ENCODE measurements around the gene NKX1-2. TPM values are rescaled to one million over a fixed set of nuclear protein-coding genes. Genes with fewer than 3 reads are reported as not detected.

NKX1-2 gene
- total RNA-seq, 6 donors from 2014 or later: 0.09 TPM; not detected in 5

DNA sequence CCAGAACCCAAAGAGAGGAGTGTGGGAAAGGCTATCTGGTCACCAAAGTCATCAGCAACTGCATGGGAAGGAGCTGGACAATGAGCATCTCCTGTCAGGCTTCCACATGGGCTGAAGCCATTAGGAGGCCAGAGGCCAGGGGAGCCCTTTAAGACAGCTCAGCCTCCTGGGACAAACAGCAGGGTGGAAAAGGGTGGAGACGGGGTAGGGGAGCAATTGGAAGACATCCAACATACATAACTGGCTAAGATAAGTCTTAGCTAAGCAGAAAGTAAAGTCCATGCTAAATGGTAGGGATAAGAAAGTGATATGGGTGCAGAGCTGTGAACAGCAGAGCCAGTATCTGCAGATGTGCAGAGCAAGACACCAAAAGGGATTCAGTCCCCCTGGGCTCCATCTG lies 29.6 kb downstream of the NKX1-2 start:
- ATAC-seq (ENCODE audit: low FRiP score in 2 of 2) (no peak), DNase-seq (no peak)
- H3K27me3 ChIP-seq: no peaks in the 10 kb centered on the region
- no peak overlapping the region for H3K27ac ChIP-seq
- 31 to 37% methylated on average over 1 of the region's 1 CpG for WGBS, 2 donors
- peaks cover 8 to 29% (median 24%) of the 10 kb centered on the region in 4 donors for H3K4me1 ChIP-seq
- H3K9me3 ChIP-seq: no peaks in the 10 kb centered on the region
- no peak overlapping the region for H3K4me3 ChIP-seq
- no peaks in the 10 kb centered on the region for H3K36me3 ChIP-seq
- no peak for TF ChIP-seq POLR2A (IDR thresholded peaks at IDR 0.05)
- no peak for TF ChIP-seq EP300 (IDR thresholded peaks at IDR 0.05)
- TF ChIP-seq, protein P1, sequence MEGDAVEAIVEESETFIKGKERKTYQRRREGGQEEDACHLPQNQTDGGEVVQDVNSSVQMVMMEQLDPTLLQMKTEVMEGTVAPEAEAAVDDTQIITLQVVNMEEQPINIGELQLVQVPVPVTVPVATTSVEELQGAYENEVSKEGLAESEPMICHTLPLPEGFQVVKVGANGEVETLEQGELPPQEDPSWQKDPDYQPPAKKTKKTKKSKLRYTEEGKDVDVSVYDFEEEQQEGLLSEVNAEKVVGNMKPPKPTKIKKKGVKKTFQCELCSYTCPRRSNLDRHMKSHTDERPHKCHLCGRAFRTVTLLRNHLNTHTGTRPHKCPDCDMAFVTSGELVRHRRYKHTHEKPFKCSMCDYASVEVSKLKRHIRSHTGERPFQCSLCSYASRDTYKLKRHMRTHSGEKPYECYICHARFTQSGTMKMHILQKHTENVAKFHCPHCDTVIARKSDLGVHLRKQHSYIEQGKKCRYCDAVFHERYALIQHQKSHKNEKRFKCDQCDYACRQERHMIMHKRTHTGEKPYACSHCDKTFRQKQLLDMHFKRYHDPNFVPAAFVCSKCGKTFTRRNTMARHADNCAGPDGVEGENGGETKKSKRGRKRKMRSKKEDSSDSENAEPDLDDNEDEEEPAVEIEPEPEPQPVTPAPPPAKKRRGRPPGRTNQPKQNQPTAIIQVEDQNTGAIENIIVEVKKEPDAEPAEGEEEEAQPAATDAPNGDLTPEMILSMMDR (IDR thresholded peaks at IDR 0.05): no peak
- no peak for TF ChIP-seq POLR2AphosphoS5 (IDR thresholded peaks at IDR 0.05)

DNA sequence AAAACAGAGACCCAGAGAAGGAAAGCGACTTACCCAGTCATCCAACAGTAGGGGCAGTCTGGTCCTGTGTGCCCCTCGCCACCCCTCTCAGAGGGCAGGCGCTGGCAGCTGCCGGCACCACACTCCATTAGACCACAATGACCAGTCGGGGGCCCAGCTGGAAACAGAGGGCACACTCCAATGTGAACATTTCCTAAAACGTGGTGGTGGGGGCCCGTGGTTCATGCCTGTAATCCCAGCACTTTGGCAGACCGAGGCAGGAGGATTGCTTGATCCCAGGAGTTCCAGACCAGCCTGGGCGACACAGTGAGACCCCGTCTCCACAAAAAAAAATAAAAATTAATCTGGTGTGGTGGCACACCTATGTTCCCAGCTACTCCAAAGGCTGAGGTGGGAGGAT lies 30.2 kb downstream of the NKX1-2 start:
- no peak for ATAC-seq (ENCODE audit: low FRiP score in 2 of 2)
- peak in 1 of 2 donors; percentile 37 for DNase-seq
- WGBS, 2 donors: 86 to 91% methylated on average over 8 to 10 of the region's 10 CpGs
- Histone ChIP-seq H3K27me3 (no peaks in the 10 kb centered on the region), H3K4me3 (no peak overlapping the region), H3K4me1 (peaks cover 9 to 29% (median 25%) of the 10 kb centered on the region in 4 donors), H3K36me3 (no peaks in the 10 kb centered on the region), H3K9me3 (no peaks in the 10 kb centered on the region), H3K27ac (no peak overlapping the region)
- TF ChIP-seq, protein P1 (IDR thresholded peaks at IDR 0.05): no peak
- TF ChIP-seq POLR2A (IDR thresholded peaks at IDR 0.05) (no peak), EP300 (IDR thresholded peaks at IDR 0.05) (no peak), POLR2AphosphoS5 (IDR thresholded peaks at IDR 0.05) (no peak)

DNA sequence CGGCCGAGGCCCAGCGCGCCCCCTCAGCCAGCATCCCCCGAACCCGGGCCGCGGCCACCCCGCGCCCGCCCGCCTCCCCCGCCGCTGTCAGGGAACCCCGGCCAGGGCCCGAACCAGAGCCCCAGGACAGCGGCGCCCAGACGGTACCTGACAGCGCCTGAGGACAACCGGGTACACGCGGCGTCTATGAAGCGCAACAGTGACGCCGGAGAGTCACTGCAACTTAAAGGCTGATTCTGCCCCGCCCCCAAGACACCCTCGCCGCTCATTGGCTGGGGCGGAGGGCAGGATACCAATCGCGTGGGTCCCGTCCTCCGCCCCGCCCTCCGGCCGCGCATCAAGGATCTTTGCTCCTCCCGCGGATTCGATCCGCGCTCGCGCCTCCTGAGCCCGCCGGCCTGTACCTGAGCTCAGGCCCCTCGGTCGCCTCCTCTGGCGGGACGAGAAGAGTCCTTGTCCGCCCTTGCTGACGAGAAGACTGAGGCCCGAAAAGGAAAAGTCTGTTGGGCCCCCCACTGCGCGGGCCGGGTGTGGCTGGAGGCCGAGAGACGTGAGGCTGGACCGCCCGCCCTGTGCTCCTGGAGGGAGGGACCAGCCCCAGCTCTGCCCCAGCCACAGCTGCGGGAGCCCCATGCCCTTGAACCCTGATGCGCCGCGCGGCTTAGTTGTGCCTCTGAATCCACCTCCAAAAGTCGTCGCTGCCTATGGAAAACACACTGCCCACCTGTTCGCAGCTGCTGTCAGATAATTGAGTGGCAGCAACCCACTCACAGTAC lies 30.9 kb downstream of the NKX1-2 start, which contains the start of gene OAT:
TSS of gene OAT (minus strand) at position 198 of the 776 bp plus-strand sequence. CDS start 6,752 bp downstream, outside the sequence.
- WGBS, 2 donors: 16 to 28% methylated on average over 5 to 16 of the region's 70 CpGs
- Histone ChIP-seq H3K4me1 (peaks cover 11 to 32% (median 30%) of the 10 kb centered on the region in 4 donors), H3K27ac (peak within 1 kb of the TSS; percentile 79 to 94 (median 88)), H3K36me3 (no peaks in the 10 kb centered on the region), H3K9me3 (no peaks in the 10 kb centered on the region), H3K4me3 (peak within 1 kb of the TSS; percentile 64 to 92 (median 86)), H3K27me3 (no peaks in the 10 kb centered on the region)
- DNase-seq: peak; percentile 97 to 99
- TF ChIP-seq, protein P1 (IDR thresholded peaks at IDR 0.05): peak in 2 of 6 experiments; percentile 4 to 24
- TF ChIP-seq EP300 (IDR thresholded peaks at IDR 0.05): no peak
- TF ChIP-seq POLR2AphosphoS5 (IDR thresholded peaks at IDR 0.05): peak; percentile 84 to 100
- peak; percentile 71 to 98 (median 95) for TF ChIP-seq POLR2A (IDR thresholded peaks at IDR 0.05)
- peak; percentile 98 for ATAC-seq (ENCODE audit: low FRiP score in 2 of 2)

DNA sequence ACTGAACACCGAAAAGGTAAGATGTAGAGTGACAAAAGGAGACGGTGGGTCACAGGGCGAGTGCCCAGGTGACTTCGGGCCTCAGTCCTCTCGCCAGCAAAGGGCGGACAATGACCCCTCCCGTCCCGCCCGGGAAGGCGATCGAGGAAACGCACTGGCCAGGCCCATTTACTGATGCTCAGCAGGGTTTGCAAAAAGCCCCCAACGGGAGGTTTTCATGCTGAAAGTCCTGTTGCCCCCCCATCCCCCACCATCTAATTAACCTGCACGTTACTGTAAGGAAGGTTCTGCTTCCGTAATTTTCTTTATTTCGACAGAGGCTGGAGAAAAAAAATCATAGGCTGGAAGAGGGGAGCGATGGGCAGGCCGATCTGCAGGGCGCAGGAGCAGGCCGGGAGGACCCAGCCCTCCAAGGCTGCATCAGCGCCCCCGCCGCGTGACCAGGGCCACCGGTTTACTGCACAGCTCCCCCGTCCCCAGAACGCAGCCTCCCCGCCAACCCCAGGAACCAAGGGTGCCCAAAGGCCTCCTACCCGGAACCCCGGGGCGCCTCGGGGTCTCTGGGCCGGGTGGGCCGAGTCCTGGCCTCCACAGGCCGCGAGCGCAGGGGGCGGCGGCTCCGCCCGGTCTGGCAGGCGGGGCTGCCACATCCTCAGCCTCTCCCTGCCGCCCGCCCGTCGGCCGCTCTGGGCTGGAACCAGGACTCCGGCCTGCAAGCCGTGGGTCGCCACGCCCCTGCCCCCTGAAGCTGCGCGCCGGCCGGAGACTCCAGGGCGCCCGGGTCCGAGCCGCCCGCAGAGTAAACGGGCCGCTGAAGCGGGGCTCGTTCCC lies 31.7 kb downstream of the NKX1-2 start:
- DNase-seq: peak; percentile 58 to 94
- TF ChIP-seq POLR2A (IDR thresholded peaks at IDR 0.05) (no peak), POLR2AphosphoS5 (IDR thresholded peaks at IDR 0.05) (no peak), EP300 (IDR thresholded peaks at IDR 0.05) (no peak)
- TF ChIP-seq, protein P1 (IDR thresholded peaks at IDR 0.05): no peak
- H3K4me3 ChIP-seq: peak overlapping the region; percentile 64 to 92 (median 86)
- no peaks in the 10 kb centered on the region for H3K9me3 ChIP-seq
- peaks cover 11 to 37% (median 35%) of the 10 kb centered on the region in 4 donors for H3K4me1 ChIP-seq
- peak overlapping the region; percentile 79 to 94 (median 88) for H3K27ac ChIP-seq
- WGBS, 2 donors: 6 to 13% methylated on average over 32 to 43 of the region's 64 CpGs
- H3K27me3 ChIP-seq: no peaks in the 10 kb centered on the region
- no peaks in the 10 kb centered on the region for H3K36me3 ChIP-seq
- ATAC-seq (ENCODE audit: low FRiP score in 2 of 2): peak; percentile 54 to 85

All from upper lobe of left lung (tissue), 6 donors.